Activated naive CD8-positive, alpha-beta T cell (primary cell): ENCODE results near the gene RAB8B.
A peak's percentile ranks its signal among the peaks of the same experiment; 100 is the strongest.

Experiments used
- H3K27ac Mint-ChIP-seq: one replicate; pipeline ENCODE4 v1.8.0; 2021; ENCODE audit warnings: mixed read lengths
- H3K27me3 Mint-ChIP-seq: one replicate; pipeline ENCODE4 v1.8.0; 2021; ENCODE audit warnings: mixed read lengths
- H3K36me3 Mint-ChIP-seq: one replicate; pipeline ENCODE4 v1.8.0; 2021; ENCODE audit warnings: mixed read lengths
- H3K4me1 Mint-ChIP-seq: one replicate; pipeline ENCODE4 v1.8.0; 2021; ENCODE audit warnings: low read depth, mixed read lengths
- H3K4me3 Mint-ChIP-seq: one replicate; pipeline ENCODE4 v1.8.0; 2021; ENCODE audit warnings: mild to moderate bottlenecking, mixed read lengths
- H3K9me3 Mint-ChIP-seq: one replicate; pipeline ENCODE4 v1.8.0; 2021; ENCODE audit warnings: low read depth, mixed read lengths

The RAB8B gene

GRCh38 chr15:63211092-63211490, 21.7 kb downstream of the RAB8B start:
- Mint-ChIP-seq H3K27me3 (no peaks in the 10 kb centered on the region), H3K9me3 (no peaks in the 10 kb centered on the region), H3K4me3 (peak overlapping the region; percentile 82), H3K4me1 (peaks cover 90% of the 10 kb centered on the region), H3K36me3 (peaks cover 35% of the 10 kb centered on the region), H3K27ac (peak overlapping the region; percentile 99)

GRCh38 chr15:63211549-63211948, 22.1 kb downstream of the RAB8B start:
- Mint-ChIP-seq H3K36me3 (peaks cover 33% of the 10 kb centered on the region), H3K9me3 (no peaks in the 10 kb centered on the region), H3K4me3 (peak overlapping the region; percentile 82), H3K4me1 (peaks cover 86% of the 10 kb centered on the region), H3K27me3 (no peaks in the 10 kb centered on the region), H3K27ac (peak overlapping the region; percentile 99)

GRCh38 chr15:63212050-63213004, 22.9 kb downstream of the RAB8B start:
- Mint-ChIP-seq H3K4me1 (peaks cover 86% of the 10 kb centered on the region), H3K9me3 (no peaks in the 10 kb centered on the region), H3K27me3 (no peaks in the 10 kb centered on the region), H3K27ac (peak overlapping the region; percentile 99), H3K36me3 (peaks cover 26% of the 10 kb centered on the region), H3K4me3 (peak overlapping the region; percentile 82)

- Mint-ChIP-seq H3K27me3 (no peaks in the 10 kb centered on the region), H3K9me3 (no peaks in the 10 kb centered on the region), H3K27ac (peak overlapping the region; percentile 62), H3K36me3 (peaks cover 17% of the 10 kb centered on the region), H3K4me1 (peaks cover 77% of the 10 kb centered on the region), H3K4me3 (no peak overlapping the region)
These were observed 28.8 kb downstream of the RAB8B start for GRCh38 chr15:63218100-63218808.

GRCh38 chr15:63219196-63219710, 29.8 kb downstream of the RAB8B start:
- Mint-ChIP-seq H3K9me3 (no peaks in the 10 kb centered on the region), H3K27ac (peak overlapping the region; percentile 66), H3K4me1 (peaks cover 74% of the 10 kb centered on the region), H3K36me3 (peaks cover 18% of the 10 kb centered on the region), H3K4me3 (no peak overlapping the region), H3K27me3 (no peaks in the 10 kb centered on the region)

- Mint-ChIP-seq H3K27me3 (no peaks in the 10 kb centered on the region), H3K4me3 (no peak overlapping the region), H3K4me1 (peaks cover 77% of the 10 kb centered on the region), H3K9me3 (no peaks in the 10 kb centered on the region), H3K27ac (no peak overlapping the region), H3K36me3 (peaks cover 17% of the 10 kb centered on the region)
These were observed 31.9 kb downstream of the RAB8B start for GRCh38 chr15:63221346-63221745.

- Mint-ChIP-seq H3K4me3 (no peak overlapping the region), H3K36me3 (peaks cover 15% of the 10 kb centered on the region), H3K4me1 (peaks cover 78% of the 10 kb centered on the region), H3K9me3 (no peaks in the 10 kb centered on the region), H3K27me3 (no peaks in the 10 kb centered on the region), H3K27ac (no peak overlapping the region)
These were observed 34.1 kb downstream of the RAB8B start for GRCh38 chr15:63223463-63223862.

- Mint-ChIP-seq H3K9me3 (no peaks in the 10 kb centered on the region), H3K4me1 (peaks cover 74% of the 10 kb centered on the region), H3K27ac (no peak overlapping the region), H3K27me3 (no peaks in the 10 kb centered on the region), H3K36me3 (peaks cover 13% of the 10 kb centered on the region), H3K4me3 (no peak overlapping the region)
These were observed 36.0 kb downstream of the RAB8B start for GRCh38 chr15:63225381-63225780.

GRCh38 chr15:63226155-63226883, 36.9 kb downstream of the RAB8B start:
- Mint-ChIP-seq H3K27me3 (no peaks in the 10 kb centered on the region), H3K36me3 (peaks cover 10% of the 10 kb centered on the region), H3K27ac (peak overlapping the region; percentile 46), H3K4me1 (peaks cover 72% of the 10 kb centered on the region), H3K4me3 (peak overlapping the region; percentile 40), H3K9me3 (no peaks in the 10 kb centered on the region)

GRCh38 chr15:63226966-63227401, 37.6 kb downstream of the RAB8B start:
- peak overlapping the region; percentile 28 for H3K4me3 Mint-ChIP-seq
- peaks cover 73% of the 10 kb centered on the region for H3K4me1 Mint-ChIP-seq
- no peaks in the 10 kb centered on the region for H3K9me3 Mint-ChIP-seq
- H3K27me3 Mint-ChIP-seq = no peaks in the 10 kb centered on the region
- peak overlapping the region; percentile 46 for H3K27ac Mint-ChIP-seq
- H3K36me3 Mint-ChIP-seq = peaks cover 10% of the 10 kb centered on the region

GRCh38 chr15:63227689-63228088, 38.3 kb downstream of the RAB8B start:
- Mint-ChIP-seq H3K4me1 (peaks cover 77% of the 10 kb centered on the region), H3K27me3 (no peaks in the 10 kb centered on the region), H3K27ac (peak overlapping the region; percentile 87), H3K36me3 (peaks cover 10% of the 10 kb centered on the region), H3K9me3 (no peaks in the 10 kb centered on the region), H3K4me3 (peak overlapping the region; percentile 20)

GRCh38 chr15:63231206-63231605, 41.8 kb downstream of the RAB8B start:
- Mint-ChIP-seq H3K27me3 (no peaks in the 10 kb centered on the region), H3K36me3 (peaks cover 20% of the 10 kb centered on the region), H3K27ac (peak overlapping the region; percentile 70), H3K4me3 (peak overlapping the region; percentile 24), H3K9me3 (no peaks in the 10 kb centered on the region), H3K4me1 (peaks cover 81% of the 10 kb centered on the region)

GRCh38 chr15:63231706-63232105, 42.3 kb downstream of the RAB8B start:
- H3K27ac Mint-ChIP-seq = peak overlapping the region; percentile 46
- peak overlapping the region; percentile 24 for H3K4me3 Mint-ChIP-seq
- H3K9me3 Mint-ChIP-seq = no peaks in the 10 kb centered on the region
- peaks cover 17% of the 10 kb centered on the region for H3K36me3 Mint-ChIP-seq
- no peaks in the 10 kb centered on the region for H3K27me3 Mint-ChIP-seq
- peaks cover 80% of the 10 kb centered on the region for H3K4me1 Mint-ChIP-seq

GRCh38 chr15:63232405-63232804, 43.0 kb downstream of the RAB8B start:
- H3K27ac Mint-ChIP-seq = peak overlapping the region; percentile 46
- peaks cover 20% of the 10 kb centered on the region for H3K36me3 Mint-ChIP-seq
- peaks cover 80% of the 10 kb centered on the region for H3K4me1 Mint-ChIP-seq
- no peaks in the 10 kb centered on the region for H3K27me3 Mint-ChIP-seq
- H3K9me3 Mint-ChIP-seq = no peaks in the 10 kb centered on the region
- peak overlapping the region; percentile 24 for H3K4me3 Mint-ChIP-seq
